ENCODE data around the gene SPOCK2. TPM values are rescaled to one million over a fixed set of nuclear protein-coding genes. Genes with fewer than 3 reads are reported as not detected.
A peak's percentile ranks its signal among the peaks of the same experiment; 100 is the strongest.

The SPOCK2 gene
- total RNA-seq, 1 experiment from 2014 or later = 1.8 TPM

GRCh38 chr10:72096115-72097000 lies 8.0 kb upstream of the SPOCK2 start:
- Mint-ChIP-seq H3K4me3 (no peak overlapping the region), H3K4me1 (peaks cover 0 to 5% of the 10 kb centered on the region in 2 experiments; a peak in 1 of 4 replicates), H3K27me3 (ENCODE audit: low read depth) (no peaks in the 10 kb centered on the region; the same call in 1 of the 2 replicates), H3K9me3 (no peaks in the 10 kb centered on the region), H3K27ac (peak overlapping the region in 2 of 3 experiments; percentile 1 to 6; a peak in 2 of 7 replicates), H3K36me3 (ENCODE audit: insufficient read depth in 1 of 3, low read depth in 3 of 3) (peaks cover 0 to 15% (median 7%) of the 10 kb centered on the region in 3 experiments; a peak in 4 of 7 replicates)
- no CpG with 5 or more reads among the region's 9 CpGs for WGBS (ENCODE audit: extremely low coverage, insufficient read length, low lambda C conversion rate)
- Histone ChIP-seq H3K79me2 (ENCODE audit: insufficient read depth, low read length) (no peaks in the 10 kb centered on the region), H4K5ac (ENCODE audit: insufficient read length, low read depth, low read length) (no peak overlapping the region), H2BK15ac (ENCODE audit: low read depth, low read length) (no peak overlapping the region), H2BK5ac (ENCODE audit: insufficient read length, low read length) (no peak overlapping the region), H2BK120ac (ENCODE audit: low read depth, low read length, poor library complexity, severe bottlenecking) (no peak overlapping the region), H3K23me2 (ENCODE audit: insufficient read length, low read depth, low read length, poor library complexity, severe bottlenecking) (no peaks in the 10 kb centered on the region), H4K8ac (replicated peaks; ENCODE audit: insufficient read length, low read depth, low read length) (no peak overlapping the region), H4K91ac (ENCODE audit: insufficient read length, low read depth, low read length) (no peak overlapping the region), H3K27ac (ENCODE audit: insufficient read length, low read depth, low read length) (no peak overlapping the region), H3K27me3 (ENCODE audit: insufficient read depth, low read length) (no peaks in the 10 kb centered on the region), H3K9me3 (ENCODE audit: control insufficient read depth, low read depth, low read length) (no peaks in the 10 kb centered on the region), H2BK20ac (ENCODE audit: low read depth, low read length, poor library complexity, severe bottlenecking) (no peak overlapping the region), H2BK12ac (ENCODE audit: insufficient read length, low read depth, low read length) (no peak overlapping the region), H3K4ac (ENCODE audit: low read depth, low read length) (no peak overlapping the region), H3K18ac (ENCODE audit: insufficient read length, low read depth, low read length) (no peak overlapping the region), H2AFZ (ENCODE audit: low read length) (no peak overlapping the region), H3K4me1 (ENCODE audit: insufficient read depth, low read length) (no peaks in the 10 kb centered on the region), H4K20me1 (ENCODE audit: control insufficient read depth, insufficient read depth, insufficient read length) (no peaks in the 10 kb centered on the region), H3K23ac (ENCODE audit: insufficient read length, low read depth, low read length) (no peak overlapping the region), H2AK5ac (ENCODE audit: insufficient read length, low read length) (no peak overlapping the region), H3K9ac (ENCODE audit: extremely low read depth, insufficient read length, low read length) (no peak overlapping the region), H3K56ac (ENCODE audit: insufficient read length, low read depth, low read length) (no peak overlapping the region), H3T11ph (ENCODE audit: low read length) (no peak overlapping the region), H3K14ac (ENCODE audit: insufficient read depth, low read length) (no peak overlapping the region), H3K79me1 (ENCODE audit: insufficient read depth, low read depth, low read length, poor library complexity, severe bottlenecking) (no peaks in the 10 kb centered on the region), H3K4me2 (ENCODE audit: insufficient read depth, insufficient read length, low read length) (no peak overlapping the region)
- DNase-seq = no peak
- no peak for TF ChIP-seq CTCF (conservative IDR thresholded peaks at IDR 0.05)
